ENCODE data around the gene GRIK1. TPM values are rescaled to one million over a fixed set of nuclear protein-coding genes. Genes with fewer than 3 reads are reported as not detected.

The GRIK1 gene
- total RNA-seq, 2 donors from 2014 or later, result 0.36 TPM; not detected in 1

- no peaks in the 10 kb centered on the region for H3K9me3 ChIP-seq
- H3K36me3 ChIP-seq, result no peaks in the 10 kb centered on the region
- no peaks in the 10 kb centered on the region for H3K4me1 ChIP-seq (replicated peaks)
- intact Hi-C loops (cut with DNase I), result no loop called here
- H3K27ac ChIP-seq, result no peak overlapping the region
- TF ChIP-seq POLR2AphosphoS5 (IDR thresholded peaks at IDR 0.05) (no peak), CTCF (IDR thresholded peaks at IDR 0.05) (no peak), POLR2A (IDR thresholded peaks at IDR 0.05) (no peak)
- 96% methylated on average over 4 of the region's 4 CpGs for WGBS
- no peak for DNase-seq (ENCODE audit: low spot score)
- H3K27me3 ChIP-seq (replicated peaks; ENCODE audit: insufficient read depth), result no peaks in the 10 kb centered on the region
- no peak overlapping the region for H3K4me3 ChIP-seq
Measured at GRCh38 chr21:29801122-29801521, 138.7 kb downstream of the GRIK1 start.

- TF ChIP-seq CTCF (IDR thresholded peaks at IDR 0.05) (no peak), POLR2AphosphoS5 (IDR thresholded peaks at IDR 0.05) (no peak), POLR2A (IDR thresholded peaks at IDR 0.05) (no peak)
- Histone ChIP-seq H3K27me3 (replicated peaks; ENCODE audit: insufficient read depth) (no peaks in the 10 kb centered on the region), H3K4me3 (no peak overlapping the region), H3K9me3 (no peaks in the 10 kb centered on the region), H3K4me1 (replicated peaks) (no peaks in the 10 kb centered on the region), H3K36me3 (no peaks in the 10 kb centered on the region), H3K27ac (no peak overlapping the region)
- no peak for DNase-seq (ENCODE audit: low spot score)
- 69% methylated on average over 3 of the region's 3 CpGs for WGBS
- intact Hi-C loops (cut with DNase I), result no loop called here
Measured at GRCh38 chr21:29800056-29800455, 139.7 kb downstream of the GRIK1 start.

GRCh38 chr21:29798840-29799239 lies 141.0 kb downstream of the GRIK1 start:
- no peaks in the 10 kb centered on the region for H3K36me3 ChIP-seq
- no peak overlapping the region for H3K27ac ChIP-seq
- H3K4me3 ChIP-seq, result no peak overlapping the region
- 56% methylated on average over 3 of the region's 3 CpGs for WGBS
- intact Hi-C loops (cut with DNase I), result no loop called here
- H3K9me3 ChIP-seq, result no peaks in the 10 kb centered on the region
- no peaks in the 10 kb centered on the region for H3K27me3 ChIP-seq (replicated peaks; ENCODE audit: insufficient read depth)
- TF ChIP-seq POLR2A (IDR thresholded peaks at IDR 0.05), result no peak
- no peak for TF ChIP-seq CTCF (IDR thresholded peaks at IDR 0.05)
- TF ChIP-seq POLR2AphosphoS5 (IDR thresholded peaks at IDR 0.05), result no peak
- H3K4me1 ChIP-seq (replicated peaks), result no peaks in the 10 kb centered on the region
- no peak for DNase-seq (ENCODE audit: low spot score)

GRCh38 chr21:29797155-29797554 lies 142.6 kb downstream of the GRIK1 start:
- WGBS, result 66% methylated on average over 3 of the region's 3 CpGs
- Histone ChIP-seq H3K9me3 (no peaks in the 10 kb centered on the region), H3K4me3 (no peak overlapping the region), H3K4me1 (replicated peaks) (no peaks in the 10 kb centered on the region), H3K27ac (no peak overlapping the region), H3K36me3 (no peaks in the 10 kb centered on the region), H3K27me3 (replicated peaks; ENCODE audit: insufficient read depth) (no peaks in the 10 kb centered on the region)
- TF ChIP-seq POLR2A (IDR thresholded peaks at IDR 0.05) (no peak), POLR2AphosphoS5 (IDR thresholded peaks at IDR 0.05) (no peak), CTCF (IDR thresholded peaks at IDR 0.05) (no peak)
- intact Hi-C loops (cut with DNase I), result no loop called here
- DNase-seq (ENCODE audit: low spot score), result no peak

- TF ChIP-seq POLR2AphosphoS5 (IDR thresholded peaks at IDR 0.05), result no peak
- no peak for TF ChIP-seq CTCF (IDR thresholded peaks at IDR 0.05)
- TF ChIP-seq POLR2A (IDR thresholded peaks at IDR 0.05), result no peak
- Histone ChIP-seq H3K4me3 (no peak overlapping the region), H3K9me3 (no peaks in the 10 kb centered on the region), H3K27me3 (replicated peaks; ENCODE audit: insufficient read depth) (no peaks in the 10 kb centered on the region), H3K36me3 (no peaks in the 10 kb centered on the region), H3K27ac (no peak overlapping the region), H3K4me1 (replicated peaks) (no peaks in the 10 kb centered on the region)
- 78% methylated on average over 4 of the region's 4 CpGs for WGBS
- DNase-seq (ENCODE audit: low spot score), result no peak
- intact Hi-C loops (cut with DNase I), result no loop called here
Measured at GRCh38 chr21:29793712-29794111, 146.1 kb downstream of the GRIK1 start.

Measured in prostate gland (tissue), 2 donors.